ENCODE results near the gene RHBDD1. TPM values are rescaled to one million over a fixed set of nuclear protein-coding genes. Genes with fewer than 3 reads are reported as not detected.

Gene RHBDD1
- total RNA-seq, 5 donors from 2014 or later (not counting 1 experiment from before 2014, with no cell fraction given) = 41.0 to 53.2 (median 47.8) TPM

DNA sequence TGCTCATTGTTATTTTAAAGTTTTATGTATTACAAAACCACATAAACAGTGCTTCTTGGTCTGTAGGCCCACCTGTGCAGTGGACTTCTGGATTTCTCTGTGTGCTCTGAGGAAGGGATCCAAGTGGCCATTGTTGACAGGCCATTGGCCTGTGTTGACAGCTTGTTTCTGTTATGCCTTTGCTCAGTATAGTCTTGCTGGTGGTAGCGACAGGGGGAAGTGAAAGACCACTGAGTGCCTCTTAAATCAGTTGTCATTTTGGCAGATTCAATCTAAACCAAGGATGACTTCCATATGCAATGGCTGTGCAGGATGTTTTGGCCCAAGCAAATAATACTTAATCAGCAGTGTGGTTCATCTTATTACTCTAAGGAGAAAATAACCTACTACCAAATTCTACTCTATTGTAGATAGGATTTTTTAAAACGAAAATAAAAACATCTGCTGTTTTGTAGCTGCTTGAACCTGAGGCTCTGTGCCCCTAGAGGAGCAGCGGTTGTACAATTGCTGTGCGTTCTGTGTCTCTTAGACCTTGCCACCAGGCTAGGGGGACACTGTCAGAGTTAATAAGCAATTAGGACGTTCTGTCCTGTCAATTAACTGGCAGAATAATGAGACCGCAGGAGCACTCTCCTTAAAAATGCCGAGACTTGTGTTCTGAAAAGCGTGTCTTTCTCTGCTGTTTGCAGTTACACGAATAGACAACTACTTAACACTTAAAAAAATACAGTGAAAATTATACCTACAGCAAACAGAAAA, 108.2 kb downstream of the RHBDD1 start:
- 100% methylated on average over 5 of the region's 9 CpGs for WGBS (ENCODE audit: insufficient coverage)
- Histone ChIP-seq H3K4me3 (ENCODE audit: control insufficient read depth in 1 of 2, extremely low read depth in 1 of 2, low read length in 1 of 2) (no peak overlapping the region), H3K4me1 (ENCODE audit: control insufficient read depth in 1 of 2, extremely low read depth in 1 of 2, insufficient read depth in 2 of 2, low read length in 2 of 2) (no peaks in the 10 kb centered on the region), H3K27ac (ENCODE audit: low read length) (no peak overlapping the region), H3K36me3 (ENCODE audit: control insufficient read depth in 2 of 2, extremely low read depth in 1 of 2, insufficient read depth in 1 of 2, low read length in 1 of 2) (no peaks in the 10 kb centered on the region), H3K27me3 (replicated peaks in 1 of 2; ENCODE audit: control insufficient read depth in 2 of 2, extremely low read depth in 1 of 2, insufficient read depth in 2 of 2, low read length in 1 of 2) (no peaks in the 10 kb centered on the region), H3K9me3 (no peaks in the 10 kb centered on the region)
- ChIA-PET POLR2A (no interaction called here), CTCF (no interaction called here)
- Mint-ChIP-seq H3K27ac (no peak overlapping the region), H3K4me3 (no peak overlapping the region), H3K4me1 (peaks cover 2 to 6% (median 2%) of the 10 kb centered on the region in 3 donors), H3K27me3 (no peaks in the 10 kb centered on the region), H3K36me3 (peaks cover 42% of the 10 kb centered on the region), H3K9me3 (peaks cover 9 to 20% (median 15%) of the 10 kb centered on the region in 3 donors)
- no peak for ATAC-seq (replicated peaks in 1 of 4)
- no peak for DNase-seq

DNA sequence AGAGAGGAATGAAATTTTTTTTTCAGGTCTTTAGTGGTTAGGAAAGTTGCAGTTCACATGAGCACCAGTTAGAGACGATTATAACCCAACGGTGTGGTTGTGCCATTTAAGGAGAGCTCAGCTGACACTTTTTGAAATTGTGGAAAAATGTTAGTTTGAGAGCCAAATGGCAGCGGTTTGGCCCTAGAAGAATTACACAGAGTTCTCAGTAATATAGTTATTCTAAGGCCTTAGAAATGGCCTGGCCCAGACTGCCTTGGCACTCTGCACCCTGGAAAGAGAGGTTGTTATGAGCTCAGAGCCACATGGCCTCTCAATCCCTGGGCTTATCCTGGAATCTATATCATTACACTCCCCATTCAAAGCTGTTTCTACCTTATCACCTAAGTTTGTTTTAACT, 117.4 kb downstream of the RHBDD1 start:
- peaks cover 0 to 8% of the 10 kb centered on the region in 2 experiments for H3K4me1 ChIP-seq (ENCODE audit: control insufficient read depth in 1 of 2, extremely low read depth in 1 of 2, insufficient read depth in 2 of 2, low read length in 2 of 2)
- Mint-ChIP-seq H3K4me3 (peak overlapping the region in 1 of 3 donors; percentile 52), H3K4me1 (peaks cover 26 to 37% (median 32%) of the 10 kb centered on the region in 3 donors), H3K27ac (no peak overlapping the region), H3K27me3 (no peaks in the 10 kb centered on the region), H3K36me3 (peaks cover 60% of the 10 kb centered on the region), H3K9me3 (peaks cover 14 to 18% (median 17%) of the 10 kb centered on the region in 3 donors)
- POLR2A ChIA-PET = no interaction called here
- no peaks in the 10 kb centered on the region for H3K36me3 ChIP-seq (ENCODE audit: control insufficient read depth in 2 of 2, extremely low read depth in 1 of 2, insufficient read depth in 1 of 2, low read length in 1 of 2)
- CTCF ChIA-PET = no interaction called here
- DNase-seq (no peak), ATAC-seq (replicated peaks in 1 of 4) (no peak)
- 93% methylated on average over 3 of the region's 3 CpGs for WGBS (ENCODE audit: insufficient coverage)
- no peaks in the 10 kb centered on the region for H3K27me3 ChIP-seq (replicated peaks in 1 of 2; ENCODE audit: control insufficient read depth in 2 of 2, extremely low read depth in 1 of 2, insufficient read depth in 2 of 2, low read length in 1 of 2)
- no peak overlapping the region for H3K27ac ChIP-seq (ENCODE audit: low read length)
- no peak overlapping the region for H3K4me3 ChIP-seq (ENCODE audit: control insufficient read depth in 1 of 2, extremely low read depth in 1 of 2, low read length in 1 of 2)
- H3K9me3 ChIP-seq = no peaks in the 10 kb centered on the region

DNA sequence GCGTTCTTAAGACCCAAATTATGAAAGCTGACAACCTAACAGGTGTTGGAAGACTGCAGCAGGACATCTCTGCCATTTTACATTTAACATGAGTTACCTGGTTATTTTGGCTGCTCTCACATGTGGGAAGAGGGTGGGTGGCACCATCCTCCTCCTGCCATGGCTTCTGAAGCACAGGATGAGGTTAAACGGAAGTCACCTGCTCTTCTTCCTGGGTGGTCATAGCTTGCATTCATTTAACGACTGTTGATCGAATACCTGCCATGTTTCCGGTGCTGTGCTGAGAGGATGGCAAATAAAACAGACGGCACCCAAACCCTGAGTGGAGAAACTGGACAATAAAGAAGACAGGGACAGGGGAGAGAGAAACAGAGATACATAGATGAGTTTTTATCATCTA, 118.0 kb downstream of the RHBDD1 start:
- peak in 1 of 35 experiments; percentile 1 for DNase-seq
- Histone ChIP-seq H3K9me3 (no peaks in the 10 kb centered on the region), H3K4me1 (ENCODE audit: control insufficient read depth in 1 of 2, extremely low read depth in 1 of 2, insufficient read depth in 2 of 2, low read length in 2 of 2) (peaks cover 0 to 8% of the 10 kb centered on the region in 2 experiments), H3K36me3 (ENCODE audit: control insufficient read depth in 2 of 2, extremely low read depth in 1 of 2, insufficient read depth in 1 of 2, low read length in 1 of 2) (no peaks in the 10 kb centered on the region), H3K27ac (ENCODE audit: low read length) (no peak overlapping the region), H3K27me3 (replicated peaks in 1 of 2; ENCODE audit: control insufficient read depth in 2 of 2, extremely low read depth in 1 of 2, insufficient read depth in 2 of 2, low read length in 1 of 2) (no peaks in the 10 kb centered on the region), H3K4me3 (ENCODE audit: control insufficient read depth in 1 of 2, extremely low read depth in 1 of 2, low read length in 1 of 2) (no peak overlapping the region)
- ChIA-PET POLR2A (no interaction called here), CTCF (no interaction called here)
- WGBS (ENCODE audit: insufficient coverage) = 30% methylated on average over 4 of the region's 6 CpGs
- Mint-ChIP-seq H3K27ac (no peak overlapping the region), H3K9me3 (peaks cover 16 to 23% (median 18%) of the 10 kb centered on the region in 3 donors), H3K27me3 (no peaks in the 10 kb centered on the region), H3K4me1 (peaks cover 26 to 33% (median 32%) of the 10 kb centered on the region in 3 donors), H3K36me3 (peaks cover 65% of the 10 kb centered on the region), H3K4me3 (peak overlapping the region in 1 of 3 donors; percentile 52)
- peak in 2 of 4 experiments; percentile 48 to 58 for ATAC-seq (replicated peaks in 1 of 4)

DNA sequence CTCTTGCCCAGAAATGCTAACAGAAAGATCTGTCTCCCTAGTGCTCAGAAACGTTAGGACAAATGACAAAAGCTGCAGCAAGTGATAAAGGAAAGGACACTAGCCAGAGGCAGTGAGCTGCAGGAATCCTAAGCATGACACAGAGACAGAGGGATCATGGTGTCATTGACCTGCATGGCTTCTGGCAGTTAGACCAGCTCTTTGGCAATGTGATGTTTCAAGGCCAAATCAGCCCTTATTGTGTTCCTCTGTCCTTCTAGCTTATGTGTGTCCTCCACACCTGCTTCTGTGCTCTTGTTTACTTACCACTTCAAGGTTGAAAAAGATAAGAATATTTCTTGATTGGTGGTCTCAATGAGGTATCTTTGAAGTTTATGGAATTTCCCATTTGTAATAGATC, 120.8 kb downstream of the RHBDD1 start:
- Mint-ChIP-seq H3K4me1 (peaks cover 18 to 28% (median 19%) of the 10 kb centered on the region in 3 donors), H3K27ac (no peak overlapping the region), H3K9me3 (peaks cover 16 to 28% (median 20%) of the 10 kb centered on the region in 3 donors), H3K4me3 (no peak overlapping the region), H3K27me3 (no peaks in the 10 kb centered on the region), H3K36me3 (peaks cover 62% of the 10 kb centered on the region)
- Histone ChIP-seq H3K27me3 (replicated peaks in 1 of 2; ENCODE audit: control insufficient read depth in 2 of 2, extremely low read depth in 1 of 2, insufficient read depth in 2 of 2, low read length in 1 of 2) (no peaks in the 10 kb centered on the region), H3K9me3 (no peaks in the 10 kb centered on the region), H3K27ac (ENCODE audit: low read length) (no peak overlapping the region), H3K36me3 (ENCODE audit: control insufficient read depth in 2 of 2, extremely low read depth in 1 of 2, insufficient read depth in 1 of 2, low read length in 1 of 2) (no peaks in the 10 kb centered on the region), H3K4me1 (ENCODE audit: control insufficient read depth in 1 of 2, extremely low read depth in 1 of 2, insufficient read depth in 2 of 2, low read length in 2 of 2) (peaks cover 0 to 8% of the 10 kb centered on the region in 2 experiments), H3K4me3 (ENCODE audit: control insufficient read depth in 1 of 2, extremely low read depth in 1 of 2, low read length in 1 of 2) (no peak overlapping the region)
- ChIA-PET CTCF (no interaction called here), POLR2A (no interaction called here)
- ATAC-seq (replicated peaks in 1 of 4) = no peak
- DNase-seq = no peak
- WGBS (ENCODE audit: insufficient coverage) = 73% methylated on average over 1 of the region's 1 CpG

DNA sequence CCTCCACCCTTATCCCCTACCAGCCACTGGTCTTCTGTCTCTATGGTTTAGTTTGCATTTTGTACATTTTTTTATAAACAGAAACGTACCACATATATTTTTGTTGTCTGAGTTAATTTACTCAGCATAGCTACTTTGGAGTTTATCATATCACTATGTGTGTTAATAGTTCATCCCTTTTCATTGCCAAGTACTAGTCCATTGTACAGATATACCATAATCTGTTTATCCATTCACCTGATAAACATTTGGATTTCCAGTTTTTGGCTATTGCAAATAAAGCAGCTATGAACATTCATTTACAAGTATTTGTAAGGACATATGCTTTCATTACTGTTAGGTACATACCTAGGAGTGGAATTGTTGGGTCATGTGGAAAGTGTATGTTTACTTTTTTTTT, 123.6 kb downstream of the RHBDD1 start:
- H3K4me3 ChIP-seq (ENCODE audit: control insufficient read depth in 1 of 2, extremely low read depth in 1 of 2, low read length in 1 of 2) = no peak overlapping the region
- CTCF ChIA-PET = no interaction called here
- ATAC-seq (replicated peaks in 1 of 4) = no peak
- no CpG with 5 or more reads among the region's 1 CpG for WGBS (ENCODE audit: insufficient coverage)
- DNase-seq = no peak
- peaks cover 14 to 28% (median 19%) of the 10 kb centered on the region in 3 donors for H3K9me3 Mint-ChIP-seq
- H3K36me3 Mint-ChIP-seq = peaks cover 59% of the 10 kb centered on the region
- H3K27ac Mint-ChIP-seq = no peak overlapping the region
- H3K4me1 Mint-ChIP-seq = peaks cover 0 to 12% (median 4%) of the 10 kb centered on the region in 3 donors
- no peaks in the 10 kb centered on the region for H3K27me3 ChIP-seq (replicated peaks in 1 of 2; ENCODE audit: control insufficient read depth in 2 of 2, extremely low read depth in 1 of 2, insufficient read depth in 2 of 2, low read length in 1 of 2)
- POLR2A ChIA-PET = no interaction called here
- H3K9me3 ChIP-seq = no peaks in the 10 kb centered on the region
- H3K27me3 Mint-ChIP-seq = no peaks in the 10 kb centered on the region
- no peak overlapping the region for H3K27ac ChIP-seq (ENCODE audit: low read length)
- H3K4me1 ChIP-seq (ENCODE audit: control insufficient read depth in 1 of 2, extremely low read depth in 1 of 2, insufficient read depth in 2 of 2, low read length in 2 of 2) = no peaks in the 10 kb centered on the region
- H3K36me3 ChIP-seq (ENCODE audit: control insufficient read depth in 2 of 2, extremely low read depth in 1 of 2, insufficient read depth in 1 of 2, low read length in 1 of 2) = no peaks in the 10 kb centered on the region
- H3K4me3 Mint-ChIP-seq = no peak overlapping the region

DNA sequence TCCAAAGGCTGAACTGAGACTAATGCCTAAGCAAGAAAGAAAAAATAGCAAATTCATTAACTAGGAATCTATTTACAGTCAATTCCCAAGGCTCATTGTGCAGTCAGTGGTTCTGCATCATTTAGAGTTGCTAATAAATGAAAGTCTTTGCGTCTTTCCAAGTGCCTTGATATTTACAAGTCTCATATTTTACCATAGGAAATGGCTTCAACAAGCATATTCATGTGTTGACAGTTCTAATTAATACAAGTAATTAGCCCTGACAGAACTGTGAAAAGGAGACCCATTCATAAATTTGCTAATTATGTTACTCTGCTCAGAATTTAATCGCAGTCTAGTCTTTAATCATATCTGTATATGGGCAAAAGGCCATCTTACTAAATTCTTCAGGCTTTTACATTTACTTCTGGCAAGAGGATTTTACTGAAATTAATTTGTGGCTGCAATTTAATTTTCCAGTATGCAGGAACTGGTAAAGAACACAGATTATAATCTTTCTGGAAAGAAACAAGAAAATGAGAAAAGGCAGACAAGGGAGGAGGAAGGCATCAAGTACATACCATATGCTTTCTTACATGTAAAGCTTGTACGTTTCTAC, 126.4 kb downstream of the RHBDD1 start:
- no CpG with 5 or more reads among the region's 3 CpGs for WGBS (ENCODE audit: insufficient coverage)
- Mint-ChIP-seq H3K27ac (no peak overlapping the region), H3K4me3 (no peak overlapping the region), H3K9me3 (peaks cover 4 to 18% (median 7%) of the 10 kb centered on the region in 3 donors), H3K27me3 (no peaks in the 10 kb centered on the region), H3K36me3 (peaks cover 41% of the 10 kb centered on the region), H3K4me1 (no peaks in the 10 kb centered on the region)
- H3K27me3 ChIP-seq (replicated peaks in 1 of 2; ENCODE audit: control insufficient read depth in 2 of 2, extremely low read depth in 1 of 2, insufficient read depth in 2 of 2, low read length in 1 of 2) = no peaks in the 10 kb centered on the region
- H3K4me3 ChIP-seq (ENCODE audit: control insufficient read depth in 1 of 2, extremely low read depth in 1 of 2, low read length in 1 of 2) = no peak overlapping the region
- no peaks in the 10 kb centered on the region for H3K36me3 ChIP-seq (ENCODE audit: control insufficient read depth in 2 of 2, extremely low read depth in 1 of 2, insufficient read depth in 1 of 2, low read length in 1 of 2)
- DNase-seq (no peak), ATAC-seq (replicated peaks in 1 of 4) (no peak)
- H3K27ac ChIP-seq (ENCODE audit: low read length) = no peak overlapping the region
- no peaks in the 10 kb centered on the region for H3K4me1 ChIP-seq (ENCODE audit: control insufficient read depth in 1 of 2, extremely low read depth in 1 of 2, insufficient read depth in 2 of 2, low read length in 2 of 2)
- POLR2A ChIA-PET = no interaction called here
- CTCF ChIA-PET = no interaction called here
- no peaks in the 10 kb centered on the region for H3K9me3 ChIP-seq
